ENCODE data around the gene NRIP1.

NRIP1 gene

GRCh38 chr21:15084668-15085067, 19.9 kb upstream of the NRIP1 start:
- H3K27ac ChIP-seq = no peak overlapping the region
- no peak for TF ChIP-seq CTCF (conservative IDR thresholded peaks at IDR 0.05)

- no peak overlapping the region for H3K27ac ChIP-seq
- TF ChIP-seq CTCF (conservative IDR thresholded peaks at IDR 0.05) = no peak
Observed at GRCh38 chr21:15080526-15080925, 15.7 kb upstream of the NRIP1 start.

GRCh38 chr21:15079269-15079668, 14.5 kb upstream of the NRIP1 start:
- no peak overlapping the region for H3K27ac ChIP-seq
- no peak for TF ChIP-seq CTCF (conservative IDR thresholded peaks at IDR 0.05)

DNA sequence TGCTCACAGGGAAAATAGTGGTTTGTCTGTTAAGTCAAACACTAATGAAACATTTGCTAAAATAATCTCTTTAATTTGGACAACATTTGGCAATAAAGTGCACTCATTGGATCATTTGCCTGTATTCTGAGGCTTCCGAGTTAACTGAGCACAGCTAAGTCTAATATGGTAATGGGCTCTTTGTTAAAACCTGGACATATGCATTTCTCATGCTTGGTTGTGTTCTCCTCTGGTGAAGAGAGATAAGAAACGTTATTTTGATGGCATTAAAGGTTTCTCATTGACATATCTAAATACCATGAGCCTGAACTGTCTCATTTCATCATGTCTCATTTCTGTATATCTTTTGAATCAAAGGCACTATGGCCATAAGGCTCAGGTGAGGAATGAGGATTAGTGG, 13.4 kb upstream of the NRIP1 start:
- H3K27ac ChIP-seq = no peak overlapping the region
- TF ChIP-seq CTCF (conservative IDR thresholded peaks at IDR 0.05) = no peak

- no peak overlapping the region for H3K27ac ChIP-seq
Observed at GRCh38 chr21:15077529-15078145, 12.8 kb upstream of the NRIP1 start.

GRCh38 chr21:15076730-15077129, 11.9 kb upstream of the NRIP1 start:
- TF ChIP-seq CTCF (conservative IDR thresholded peaks at IDR 0.05) = no peak
- H3K27ac ChIP-seq = no peak overlapping the region

More at GRCh38 chr21:15077529-15078145, 12.8 kb upstream of the NRIP1 start:
- no peak for TF ChIP-seq CTCF (conservative IDR thresholded peaks at IDR 0.05)

DNA sequence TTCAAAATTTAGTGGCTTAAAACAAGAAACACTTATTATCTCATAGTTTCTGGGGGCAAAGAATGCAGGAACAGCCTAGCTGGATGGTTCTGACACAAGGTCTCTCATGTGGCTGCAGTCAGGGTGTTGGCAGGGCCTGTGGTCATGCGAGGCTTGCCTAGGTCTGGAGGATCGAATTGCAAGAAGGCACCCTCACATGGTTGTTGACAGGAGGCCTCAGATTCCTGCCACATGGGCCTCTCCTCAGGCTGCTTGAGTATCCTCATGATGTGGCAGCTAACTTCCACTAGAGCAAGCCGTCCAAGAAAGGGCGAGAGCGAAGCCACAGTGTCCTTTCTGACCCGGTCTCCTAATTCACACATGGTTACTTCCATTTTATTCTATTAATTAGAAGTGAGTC, 6.2 kb upstream of the NRIP1 start:
- H3K27ac ChIP-seq = no peak overlapping the region
- TF ChIP-seq CTCF (conservative IDR thresholded peaks at IDR 0.05) = no peak

Data from VCaP (cell line).